Activated gamma-delta T cell treated with Interleukin-2 at 50 U/mL for 16 hours (primary cell): ENCODE results near the gene LHFPL6.
"Not testable (repeated sequence)": the region's sequence is repeated elsewhere in the genome, so short reads cannot be mapped to it uniquely, and the experiment has no call there.

Source experiments
- DNase-seq: peaks from one replicate; pipeline ENCODE4 v3.0.0-alpha.2; 2020

LHFPL6 gene

GRCh38 chr13:39378306-39378705 is 224.7 kb downstream of the LHFPL6 start:
- DNase-seq = no peak

GRCh38 chr13:39377699-39378098 is 225.3 kb downstream of the LHFPL6 start:
- DNase-seq = no peak

- DNase-seq = no peak
These were observed 226.9 kb downstream of the LHFPL6 start for GRCh38 chr13:39376076-39376475.

GRCh38 chr13:39375601-39376000 is 227.4 kb downstream of the LHFPL6 start:
- no peak for DNase-seq

- no peak for DNase-seq
These were observed 228.2 kb downstream of the LHFPL6 start for GRCh38 chr13:39374741-39375189.

- DNase-seq = no peak
These were observed 229.8 kb downstream of the LHFPL6 start for GRCh38 chr13:39373145-39373544.

- no peak for DNase-seq
These were observed 231.3 kb downstream of the LHFPL6 start for GRCh38 chr13:39371706-39372105.

GRCh38 chr13:39370554-39370953 is 232.4 kb downstream of the LHFPL6 start:
- no peak for DNase-seq

GRCh38 chr13:39370048-39370447 is 232.9 kb downstream of the LHFPL6 start:
- DNase-seq = no peak

GRCh38 chr13:39369161-39369890 is 233.7 kb downstream of the LHFPL6 start:
- DNase-seq = no peak

- DNase-seq = no peak
These were observed 237.1 kb downstream of the LHFPL6 start for GRCh38 chr13:39365879-39366278.

- DNase-seq = no peak
These were observed 238.0 kb downstream of the LHFPL6 start for GRCh38 chr13:39364947-39365468.

- no peak for DNase-seq
These were observed 239.6 kb downstream of the LHFPL6 start for GRCh38 chr13:39363382-39363772.

GRCh38 chr13:39362652-39363381 is 240.2 kb downstream of the LHFPL6 start:
- no peak for DNase-seq

GRCh38 chr13:39353988-39354387 is 249.0 kb downstream of the LHFPL6 start:
- no peak for DNase-seq

GRCh38 chr13:39350461-39350881 is 252.5 kb downstream of the LHFPL6 start:
- no peak for DNase-seq

GRCh38 chr13:39349391-39349960 is 253.5 kb downstream of the LHFPL6 start:
- no peak for DNase-seq

- DNase-seq = no peak
These were observed 254.8 kb downstream of the LHFPL6 start for GRCh38 chr13:39347926-39348901.

GRCh38 chr13:39345982-39346381 is 257.0 kb downstream of the LHFPL6 start:
- DNase-seq = no peak

GRCh38 chr13:39341251-39341650 is 261.7 kb downstream of the LHFPL6 start:
- DNase-seq = no peak

GRCh38 chr13:39338114-39338513 is 264.9 kb downstream of the LHFPL6 start:
- DNase-seq = not testable (repeated sequence)

- no peak for DNase-seq
These were observed 266.1 kb downstream of the LHFPL6 start for GRCh38 chr13:39336937-39337336.
